K562 (cell line): ENCODE measurements around the gene CHRNE.

Experiments
- FOXA3 ChIP-seq, 2 experiments: fragments of 450-650 bp in 1 of 2; sonication (generic) in 1 of 2; formaldehyde crosslinking; IDR thresholded peaks in 1 of 2; conservative IDR thresholded peaks in 1 of 2; 2 replicates each; pipeline versions ENCODE4 v1.4.0 to v1.8.0; 2020 to 2022; ENCODE audit warnings: mild to moderate bottlenecking in 2 of 2, missing genetic modification reagents in 1 of 2
- FOXM1 ChIP-seq, 2 experiments: fragments of 450-650 bp in 1 of 2; sonication (generic) in 1 of 2; formaldehyde crosslinking in 1 of 2; IDR thresholded peaks; 2 replicates each; pipeline versions ENCODE4 v1.6.1 to v1.9.0; 2017 to 2022; ENCODE audit warnings: low read depth in 2 of 2, mild to moderate bottlenecking in 2 of 2, missing genetic modification reagents in 1 of 2, moderate library complexity in 1 of 2
- FOXP4 ChIP-seq: sonication (generic); formaldehyde crosslinking; IDR thresholded peaks from 2 replicates; pipeline ENCODE4 v1.8.0; 2022; ENCODE audit warnings: mild to moderate bottlenecking, missing genetic modification reagents, borderline replicate concordance
- POLR2AphosphoS5 ChIP-seq: IDR thresholded peaks from 2 replicates; pipeline ENCODE4 v1.6.1; 2011; ENCODE audit warnings: mild to moderate bottlenecking, low read depth, low read length, moderate library complexity; ENCODE audit not compliant: control insufficient read depth, insufficient read depth
- TF ChIP-seq, protein P1 (sequence below), 3 experiments: IDR thresholded peaks in 2 of 3; conservative IDR thresholded peaks in 1 of 3; 2 replicates each; pipeline ENCODE4 v1.5.1; 2011 to 2012; ENCODE audit warnings: low read length in 3 of 3, mild to moderate bottlenecking in 3 of 3, control low read depth in 2 of 3, improper control_type of control experiment in 1 of 3, inconsistent platforms in 1 of 3, low read depth in 1 of 3, mixed read lengths in 1 of 3, moderate library complexity in 1 of 3; ENCODE audit not compliant: insufficient read depth in 2 of 3

GRCh38 chr17:4928881-4929280 lies 26.0 kb upstream of the CHRNE start:
- no peak for TF ChIP-seq FOXA3 (CRISPR knock-in tag; conservative IDR thresholded peaks at IDR 0.05 in 1 of 2, IDR thresholded peaks at IDR 0.05 in 1 of 2)
- no peak for TF ChIP-seq FOXM1 (IDR thresholded peaks at IDR 0.05; ENCODE audit: low read depth)
- TF ChIP-seq FOXM1 (CRISPR knock-in tag; IDR thresholded peaks at IDR 0.05; ENCODE audit: low read depth): no peak
- TF ChIP-seq, protein P1, sequence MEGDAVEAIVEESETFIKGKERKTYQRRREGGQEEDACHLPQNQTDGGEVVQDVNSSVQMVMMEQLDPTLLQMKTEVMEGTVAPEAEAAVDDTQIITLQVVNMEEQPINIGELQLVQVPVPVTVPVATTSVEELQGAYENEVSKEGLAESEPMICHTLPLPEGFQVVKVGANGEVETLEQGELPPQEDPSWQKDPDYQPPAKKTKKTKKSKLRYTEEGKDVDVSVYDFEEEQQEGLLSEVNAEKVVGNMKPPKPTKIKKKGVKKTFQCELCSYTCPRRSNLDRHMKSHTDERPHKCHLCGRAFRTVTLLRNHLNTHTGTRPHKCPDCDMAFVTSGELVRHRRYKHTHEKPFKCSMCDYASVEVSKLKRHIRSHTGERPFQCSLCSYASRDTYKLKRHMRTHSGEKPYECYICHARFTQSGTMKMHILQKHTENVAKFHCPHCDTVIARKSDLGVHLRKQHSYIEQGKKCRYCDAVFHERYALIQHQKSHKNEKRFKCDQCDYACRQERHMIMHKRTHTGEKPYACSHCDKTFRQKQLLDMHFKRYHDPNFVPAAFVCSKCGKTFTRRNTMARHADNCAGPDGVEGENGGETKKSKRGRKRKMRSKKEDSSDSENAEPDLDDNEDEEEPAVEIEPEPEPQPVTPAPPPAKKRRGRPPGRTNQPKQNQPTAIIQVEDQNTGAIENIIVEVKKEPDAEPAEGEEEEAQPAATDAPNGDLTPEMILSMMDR (IDR thresholded peaks at IDR 0.05 in 2 of 3, conservative IDR thresholded peaks at IDR 0.05 in 1 of 3; ENCODE audit: insufficient read depth in 2 of 3, low read depth in 1 of 3, low read length in 3 of 3): no peak
- no peak for TF ChIP-seq POLR2AphosphoS5
- no peak for TF ChIP-seq FOXP4 (CRISPR knock-in tag)
